ENCODE data around the gene C9orf72.
A peak's percentile ranks its signal among the peaks of the same experiment; 100 is the strongest.
"Not testable (repeated sequence)": the region's sequence is repeated elsewhere in the genome, so short reads cannot be mapped to it uniquely, and the experiment has no call there.

C9orf72 gene, protein sequence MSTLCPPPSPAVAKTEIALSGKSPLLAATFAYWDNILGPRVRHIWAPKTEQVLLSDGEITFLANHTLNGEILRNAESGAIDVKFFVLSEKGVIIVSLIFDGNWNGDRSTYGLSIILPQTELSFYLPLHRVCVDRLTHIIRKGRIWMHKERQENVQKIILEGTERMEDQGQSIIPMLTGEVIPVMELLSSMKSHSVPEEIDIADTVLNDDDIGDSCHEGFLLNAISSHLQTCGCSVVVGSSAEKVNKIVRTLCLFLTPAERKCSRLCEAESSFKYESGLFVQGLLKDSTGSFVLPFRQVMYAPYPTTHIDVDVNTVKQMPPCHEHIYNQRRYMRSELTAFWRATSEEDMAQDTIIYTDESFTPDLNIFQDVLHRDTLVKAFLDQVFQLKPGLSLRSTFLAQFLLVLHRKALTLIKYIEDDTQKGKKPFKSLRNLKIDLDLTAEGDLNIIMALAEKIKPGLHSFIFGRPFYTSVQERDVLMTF

DNA sequence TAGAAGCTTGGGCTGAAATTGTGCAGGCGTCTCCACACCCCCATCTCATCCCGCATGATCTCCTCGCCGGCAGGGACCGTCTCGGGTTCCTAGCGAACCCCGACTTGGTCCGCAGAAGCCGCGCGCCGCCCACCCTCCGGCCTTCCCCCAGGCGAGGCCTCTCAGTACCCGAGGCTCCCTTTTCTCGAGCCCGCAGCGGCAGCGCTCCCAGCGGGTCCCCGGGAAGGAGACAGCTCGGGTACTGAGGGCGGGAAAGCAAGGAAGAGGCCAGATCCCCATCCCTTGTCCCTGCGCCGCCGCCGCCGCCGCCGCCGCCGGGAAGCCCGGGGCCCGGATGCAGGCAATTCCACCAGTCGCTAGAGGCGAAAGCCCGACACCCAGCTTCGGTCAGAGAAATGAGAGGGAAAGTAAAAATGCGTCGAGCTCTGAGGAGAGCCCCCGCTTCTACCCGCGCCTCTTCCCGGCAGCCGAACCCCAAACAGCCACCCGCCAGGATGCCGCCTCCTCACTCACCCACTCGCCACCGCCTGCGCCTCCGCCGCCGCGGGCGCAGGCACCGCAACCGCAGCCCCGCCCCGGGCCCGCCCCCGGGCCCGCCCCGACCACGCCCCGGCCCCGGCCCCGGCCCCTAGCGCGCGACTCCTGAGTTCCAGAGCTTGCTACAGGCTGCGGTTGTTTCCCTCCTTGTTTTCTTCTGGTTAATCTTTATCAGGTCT lies at the start of gene C9orf72:
Gene C9orf72, minus strand, starts transcription at position 564 of the 716 bp plus-strand sequence. CDS start 6,361 bp downstream, outside the sequence.
- DNase-seq, result peak; percentile 79

DNA sequence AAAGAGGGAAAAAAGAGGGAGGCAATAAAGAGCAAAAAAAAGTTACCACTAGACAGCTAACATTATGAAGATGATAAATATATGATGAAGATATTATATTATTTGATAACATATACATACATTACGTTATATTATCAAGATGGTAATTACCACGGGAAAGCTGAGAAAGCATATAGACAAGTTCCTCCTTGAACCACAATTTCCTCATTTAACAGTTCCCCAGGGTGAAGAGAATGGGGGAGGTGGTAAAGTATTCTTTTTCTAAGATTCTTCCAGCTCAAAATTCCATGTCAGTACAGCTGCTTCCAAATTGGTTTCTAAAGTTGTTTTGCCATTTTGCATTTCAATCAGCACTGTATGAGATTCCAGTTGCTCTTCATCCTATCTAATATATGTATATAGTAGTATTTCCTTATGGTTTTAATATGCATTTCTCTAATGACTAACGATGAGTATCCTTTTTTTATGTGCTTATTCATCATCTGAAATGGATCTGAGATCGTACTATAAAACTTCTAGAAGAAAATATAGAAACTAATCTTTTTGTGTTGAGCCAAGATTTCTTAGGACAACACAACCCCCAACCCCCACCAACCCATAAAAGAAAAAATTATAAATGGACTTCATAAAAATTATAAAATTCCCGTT lies 49.5 kb upstream of the C9orf72 start:
- DNase-seq, result no peak

DNA sequence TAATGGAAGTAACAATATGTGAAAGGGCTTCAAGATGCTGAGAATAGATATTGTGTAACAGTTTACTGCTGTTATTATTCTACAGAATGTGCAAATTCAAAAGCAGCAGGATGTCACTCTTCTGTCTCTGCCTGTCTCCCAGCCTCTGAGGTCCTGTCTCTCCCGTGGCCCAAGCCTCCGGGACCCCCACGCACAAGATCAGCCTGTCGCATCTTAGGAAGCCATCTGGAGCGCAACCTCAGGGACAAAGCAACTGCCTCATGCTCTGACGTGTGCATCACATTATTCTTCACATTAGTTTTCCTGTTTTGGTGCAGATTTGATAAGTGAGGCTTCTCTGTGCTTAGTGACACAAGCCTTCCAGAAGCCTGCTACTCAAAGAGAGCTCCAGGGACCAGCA lies 46.5 kb upstream of the C9orf72 start:
- DNase-seq, result no peak

DNA sequence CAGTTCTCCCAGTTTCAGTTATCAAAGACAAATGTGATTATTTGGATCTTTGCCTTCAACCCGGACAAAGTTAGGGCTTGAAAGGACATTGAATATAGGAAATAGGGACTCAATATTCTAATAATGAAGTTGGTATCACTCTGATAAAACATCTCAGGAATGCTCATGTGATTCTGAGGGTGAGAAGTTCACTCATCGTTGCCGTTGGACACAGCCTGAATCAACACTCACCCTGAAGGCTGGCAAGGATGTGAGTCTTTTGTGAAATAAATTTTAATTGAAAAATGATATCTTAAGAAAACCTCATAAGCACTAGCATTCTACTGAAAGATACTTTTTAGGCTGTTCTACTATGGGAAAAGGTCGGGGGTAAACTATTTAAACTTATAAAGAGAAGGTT lies 44.8 kb upstream of the C9orf72 start:
- DNase-seq, result no peak

DNA sequence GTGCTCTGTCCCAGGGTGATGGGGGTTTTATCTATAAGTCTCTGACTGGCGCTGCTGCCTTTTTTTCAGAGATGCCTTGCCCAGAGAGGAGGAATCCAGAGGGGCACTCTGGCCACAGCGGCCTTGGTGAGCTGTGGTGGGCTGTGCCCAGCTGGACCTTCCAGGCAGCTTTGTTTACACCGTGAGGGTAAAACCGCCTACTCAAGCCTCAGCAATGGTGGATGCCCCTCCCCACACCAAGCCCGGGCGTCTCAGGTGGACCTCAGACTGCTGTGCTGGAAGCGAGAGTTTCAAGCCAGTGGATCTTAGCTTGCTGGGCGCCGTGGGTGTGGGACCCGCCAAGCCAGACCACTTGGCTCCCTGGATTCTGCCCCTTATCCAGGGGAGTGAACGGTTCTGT lies 41.3 kb upstream of the C9orf72 start:
- no peak for DNase-seq

DNA sequence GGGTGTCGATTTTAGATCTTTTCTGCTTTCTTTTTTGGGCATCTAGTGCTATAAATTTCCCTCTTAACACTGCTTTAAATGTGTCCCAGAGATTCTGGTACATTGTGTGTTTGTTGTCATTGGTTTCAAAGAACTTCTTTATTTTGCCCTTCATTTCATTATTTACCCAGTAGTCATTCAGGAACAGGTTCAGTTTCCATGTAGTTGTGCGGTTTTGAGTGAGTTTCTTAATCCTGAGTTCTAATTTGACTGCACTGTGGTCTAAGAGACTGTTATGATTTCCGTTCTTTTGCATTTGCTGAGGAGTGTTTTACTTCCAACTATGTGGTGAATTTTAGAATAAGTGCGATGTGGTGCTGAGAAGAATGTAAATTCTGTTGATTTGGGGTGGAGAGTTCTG lies 38.8 kb upstream of the C9orf72 start:
- not testable (repeated sequence) for DNase-seq

DNA sequence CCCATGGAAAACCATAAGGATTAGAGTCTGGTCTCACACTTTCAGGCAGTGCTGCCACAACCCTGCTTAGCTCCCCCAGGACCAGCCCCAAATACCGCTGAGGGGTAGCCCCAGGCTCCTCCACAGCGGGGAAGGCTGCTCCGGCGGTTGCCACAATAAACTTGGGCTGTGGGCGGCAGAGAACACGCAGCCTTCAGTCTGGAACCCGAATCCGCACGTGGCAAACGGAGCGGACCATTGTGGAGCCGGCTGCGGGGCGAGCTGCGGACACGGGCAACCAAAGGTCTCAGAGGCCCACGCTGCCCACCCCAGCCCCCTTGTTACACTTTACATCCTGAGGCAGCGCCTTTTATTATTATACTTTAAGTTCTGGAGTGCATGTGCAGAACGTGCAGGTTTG lies 37.3 kb upstream of the C9orf72 start:
- DNase-seq, result no peak

DNA sequence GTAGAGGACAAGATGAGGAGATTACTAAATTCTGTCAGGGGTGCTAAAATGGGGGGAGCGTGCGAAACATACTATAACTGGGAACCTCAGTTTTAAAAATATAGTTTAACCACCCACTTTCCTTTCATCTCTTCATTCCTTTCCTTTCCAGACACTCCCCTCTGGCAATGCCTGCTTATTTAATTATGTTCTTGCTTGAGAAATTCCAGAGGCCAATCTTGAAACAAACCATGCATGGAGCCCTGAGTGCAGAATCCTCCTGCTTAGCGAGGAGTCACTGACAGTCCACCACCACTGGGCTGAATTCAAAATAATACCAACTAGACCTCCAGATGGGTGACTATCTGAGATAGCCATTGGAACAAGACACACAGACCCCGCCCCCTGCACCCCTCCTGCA lies 29.7 kb upstream of the C9orf72 start:
- DNase-seq, result no peak

DNA sequence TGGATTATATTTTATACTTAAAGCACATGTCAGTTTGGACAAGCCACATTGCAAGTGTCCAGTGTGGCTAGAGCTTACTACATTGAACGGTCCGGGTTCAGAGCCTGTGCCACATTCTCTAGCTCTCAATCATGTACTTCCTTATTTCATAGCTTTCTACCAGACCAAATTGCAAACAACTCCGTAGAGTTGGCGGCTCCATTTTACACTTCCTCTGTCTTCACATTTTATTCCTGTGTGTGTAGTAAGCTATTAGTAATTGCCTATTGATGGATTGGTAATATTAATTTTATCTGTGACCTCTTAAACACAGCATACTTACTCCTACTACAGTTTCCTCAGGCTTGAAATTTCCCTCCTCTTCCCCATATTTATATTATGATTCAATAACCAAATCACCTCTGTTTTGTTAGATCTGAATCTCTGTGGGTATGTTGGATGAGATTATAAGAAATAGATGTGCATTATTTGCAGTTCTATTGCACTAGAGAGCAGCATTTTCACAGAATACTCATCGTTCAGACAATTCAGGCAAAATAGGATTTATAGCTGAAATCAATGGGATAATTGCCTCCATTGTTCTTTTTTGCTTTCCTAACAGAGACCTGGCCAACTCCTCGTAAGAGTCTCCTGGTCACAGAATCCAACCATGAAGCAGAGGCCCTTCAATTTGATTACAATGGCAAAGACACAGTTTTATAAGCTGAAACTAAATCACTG lies 29.0 kb upstream of the C9orf72 start:
- DNase-seq, result no peak

DNA sequence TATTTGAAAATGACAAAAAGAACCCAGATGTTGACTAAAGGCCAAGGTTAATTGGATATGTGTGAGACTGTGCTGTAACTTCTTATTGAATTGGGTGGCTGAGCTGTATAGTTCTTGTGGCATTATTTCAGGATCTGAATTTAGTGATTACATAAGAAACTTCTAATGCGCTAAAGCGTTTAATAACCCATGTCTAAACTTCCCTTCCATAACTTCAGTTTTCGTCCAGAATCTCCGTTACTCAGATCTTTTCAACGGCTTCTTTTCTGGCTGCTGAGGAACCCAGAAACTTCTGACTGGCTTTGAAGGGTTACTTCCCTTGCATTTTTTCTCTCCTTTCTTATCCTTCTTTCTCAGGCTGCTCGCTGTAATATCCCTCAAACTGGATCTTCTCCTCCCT lies 28.1 kb upstream of the C9orf72 start:
- no peak for DNase-seq

DNA sequence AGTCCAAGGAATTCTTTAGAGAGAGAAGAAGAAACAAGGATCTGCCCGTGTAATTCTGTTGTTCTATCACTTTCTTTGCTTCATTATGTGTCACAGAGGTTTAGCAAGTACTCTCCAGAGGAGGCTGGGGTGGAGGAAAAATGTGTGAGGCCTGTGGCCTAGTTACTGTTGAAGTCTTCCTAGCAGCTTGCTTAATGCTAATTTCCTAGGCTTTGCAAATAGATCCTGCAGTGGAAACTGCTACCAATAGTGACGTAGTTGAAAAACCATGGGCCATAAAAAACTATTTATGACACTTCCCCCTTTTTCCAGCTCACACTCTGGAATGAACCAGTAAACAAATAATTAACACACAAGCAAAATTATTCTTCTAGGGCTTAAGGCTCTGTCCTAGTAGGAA lies 27.0 kb upstream of the C9orf72 start:
- DNase-seq, result no peak

DNA sequence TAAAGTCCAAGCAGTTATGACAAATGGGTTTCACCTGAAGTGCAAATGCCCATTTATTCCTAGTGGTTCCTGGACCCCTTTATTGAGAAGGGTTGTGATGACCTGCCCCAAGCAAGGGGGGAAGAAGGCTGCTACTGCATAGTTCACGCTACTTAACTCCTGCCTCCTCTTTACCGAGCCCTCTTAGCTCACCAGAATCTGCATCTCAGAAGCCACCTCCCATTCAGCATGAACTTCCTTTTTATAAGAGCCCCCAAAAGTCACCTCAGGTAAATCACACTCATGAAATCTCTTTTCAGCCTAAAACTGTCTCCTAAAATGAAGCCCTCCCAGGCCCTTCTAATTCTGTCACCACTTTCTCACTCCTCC lies 26.6 kb upstream of the C9orf72 start:
- no peak for DNase-seq

DNA sequence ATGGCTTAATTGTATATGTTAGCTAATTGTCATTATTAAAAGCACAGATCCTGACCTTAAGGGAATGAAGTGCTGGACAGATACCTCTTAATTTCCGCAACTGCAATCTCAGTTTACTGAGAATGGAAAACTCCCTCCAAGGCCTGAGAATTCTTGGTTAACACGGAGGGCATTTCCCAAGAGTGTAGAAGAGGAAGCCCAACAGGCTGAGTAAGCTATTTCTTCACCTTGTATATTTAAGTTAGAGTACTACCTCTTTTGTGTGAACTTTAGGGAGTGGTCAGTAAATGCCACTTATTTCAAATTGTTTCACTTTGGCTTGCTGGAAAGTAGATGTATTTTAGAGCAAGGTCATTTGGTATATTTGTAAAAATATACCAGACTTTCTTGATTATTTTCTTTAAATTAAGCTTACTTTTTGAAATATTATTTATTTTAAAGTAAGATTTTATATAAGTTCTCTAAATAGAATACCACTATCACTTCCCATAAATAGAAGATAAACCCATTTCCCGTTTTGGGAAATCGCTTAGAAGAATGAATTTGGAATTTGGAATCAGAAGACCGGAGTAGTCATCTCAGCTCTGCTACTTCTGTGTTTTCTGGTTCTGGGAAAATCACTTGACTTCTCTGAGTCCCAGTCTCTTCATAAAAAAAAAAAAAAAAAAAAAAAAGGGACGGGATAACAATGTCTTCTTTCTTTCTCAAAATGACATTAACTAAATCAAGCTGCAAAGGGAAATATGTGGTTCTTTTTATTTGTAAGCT lies 26.0 kb upstream of the C9orf72 start:
- no peak for DNase-seq

DNA sequence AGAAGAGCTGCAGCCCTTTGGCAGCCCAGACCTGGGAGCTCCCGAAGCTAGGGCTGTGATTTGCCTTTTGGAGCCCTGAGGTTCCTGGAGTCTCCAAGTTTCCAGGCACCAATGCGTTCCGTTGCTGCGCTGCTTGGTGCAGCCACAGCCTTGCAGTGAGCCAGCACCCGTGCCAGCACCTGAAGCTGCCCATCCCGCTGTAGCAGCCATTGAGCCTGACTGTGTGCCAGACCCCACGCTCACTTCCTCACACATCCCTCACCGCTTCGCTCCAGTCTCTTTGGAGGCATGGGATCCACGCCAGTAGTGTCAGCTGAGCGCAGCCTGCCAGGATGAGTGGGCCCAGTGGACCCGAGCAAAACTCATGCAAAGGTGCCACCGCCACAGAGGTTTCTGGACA lies 22.5 kb upstream of the C9orf72 start:
- DNase-seq, result no peak

DNA sequence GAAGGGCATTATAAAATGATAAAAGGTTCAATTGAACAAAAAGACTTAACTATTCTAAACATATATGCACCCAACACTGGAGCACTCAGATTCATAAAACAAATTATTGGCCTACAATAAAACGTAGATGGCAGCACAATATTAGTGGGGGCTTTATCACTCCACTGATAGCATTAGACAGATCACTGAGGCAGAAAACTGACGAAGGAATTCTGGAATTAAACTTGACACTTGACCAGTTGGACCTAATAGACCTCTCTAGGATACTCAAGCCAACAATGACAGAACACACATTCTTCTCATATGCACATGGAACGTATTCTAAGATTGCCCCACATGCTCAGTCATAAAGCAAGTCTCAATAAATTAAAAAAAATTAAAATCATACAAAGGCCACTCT lies 18.4 kb upstream of the C9orf72 start:
- DNase-seq, result no peak

DNA sequence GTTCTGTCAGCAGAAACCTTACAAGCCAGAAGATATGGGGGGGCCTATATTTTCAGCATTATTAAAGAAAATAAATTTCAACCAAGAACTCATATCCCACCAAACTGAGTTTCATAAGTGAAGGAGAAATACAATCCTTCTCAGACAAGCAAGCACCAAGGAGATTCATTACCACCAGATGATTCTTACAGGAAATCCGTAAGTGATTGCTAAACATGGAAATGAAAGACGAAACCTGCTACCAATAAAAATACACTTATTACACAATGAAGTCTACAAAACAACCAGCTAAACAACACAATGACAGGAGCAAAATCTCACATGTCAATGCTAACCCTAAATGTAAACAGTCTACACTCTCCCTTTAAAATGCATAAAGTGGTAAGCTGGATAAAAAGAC lies 17.8 kb upstream of the C9orf72 start:
- no peak for DNase-seq

DNA sequence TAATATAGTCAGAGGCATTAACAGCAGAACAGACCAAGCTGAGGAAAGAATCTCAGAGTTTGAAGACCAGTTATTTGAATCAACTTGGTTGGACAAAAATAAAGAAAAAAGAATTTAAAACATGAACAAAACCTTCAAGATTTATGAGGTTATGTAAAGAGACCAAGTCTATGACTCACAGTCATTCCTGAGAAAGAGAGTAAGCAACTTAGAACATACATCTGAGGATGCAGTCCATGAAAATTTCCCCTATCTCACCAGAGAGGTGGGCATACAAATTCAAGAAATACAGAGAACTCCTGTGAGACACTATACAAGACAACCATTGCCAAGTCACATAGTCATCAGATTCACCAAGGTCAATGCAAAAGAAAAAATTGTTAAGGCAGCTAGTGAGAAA lies 17.4 kb upstream of the C9orf72 start:
- peak; percentile 5 for DNase-seq

DNA sequence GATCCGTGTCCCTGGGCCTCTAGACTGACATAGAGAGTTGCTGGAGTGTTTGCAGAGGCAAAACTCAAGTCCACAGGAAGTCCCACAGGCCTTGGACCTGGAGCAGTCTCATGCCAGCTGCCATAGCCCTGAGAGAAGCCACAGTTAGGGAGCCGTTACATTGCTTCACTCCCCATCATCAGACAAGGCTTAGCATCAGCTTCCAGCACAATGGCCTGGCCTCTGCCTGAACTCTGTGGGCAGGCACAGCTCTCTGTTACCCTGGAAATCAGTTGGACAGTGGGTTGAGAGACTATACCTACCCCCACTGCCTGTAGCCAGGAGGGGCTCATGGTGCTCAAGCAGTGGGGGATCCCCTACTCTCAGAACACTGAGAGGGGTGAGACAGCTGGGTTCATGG lies 16.2 kb upstream of the C9orf72 start:
- DNase-seq, result no peak

DNA sequence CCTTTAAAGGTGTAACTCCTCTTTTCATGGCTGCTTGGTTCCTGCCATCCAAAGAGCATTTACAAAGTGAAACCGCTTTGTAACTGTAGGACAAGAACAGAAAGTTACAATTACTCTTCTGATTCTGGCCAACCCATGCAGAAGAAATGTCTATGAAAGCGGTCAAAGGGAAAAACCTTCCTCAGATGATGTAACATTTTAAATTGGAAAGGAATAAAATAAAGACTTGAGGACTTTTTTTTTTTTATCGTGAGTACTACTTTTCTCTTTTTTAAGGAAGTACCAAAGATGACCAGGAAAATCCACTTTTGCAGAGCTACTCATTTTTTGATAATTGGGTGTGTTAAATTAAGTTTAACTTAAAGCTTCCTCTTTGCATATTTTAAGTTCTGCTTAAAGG lies 13.0 kb upstream of the C9orf72 start:
- no peak for DNase-seq

DNA sequence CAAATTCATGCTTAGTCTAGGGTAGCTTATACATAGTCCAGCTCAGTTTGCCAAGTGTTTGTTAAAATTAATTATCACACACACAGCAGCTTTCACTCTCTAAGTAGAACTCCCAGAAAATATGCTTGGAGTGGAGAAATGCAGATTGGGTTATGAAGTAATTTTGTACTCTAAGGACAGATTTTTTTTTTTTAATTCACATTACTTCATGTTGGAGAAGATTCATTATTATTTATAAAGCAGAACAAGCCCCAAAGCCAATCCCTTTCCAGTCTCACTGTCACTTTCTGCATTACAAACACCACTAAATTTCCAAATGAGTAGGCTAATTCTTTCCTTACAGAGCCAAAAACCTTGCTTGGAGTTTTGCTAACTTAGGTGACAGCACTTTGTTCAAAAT lies 11.7 kb upstream of the C9orf72 start:
- DNase-seq, result no peak

DNA sequence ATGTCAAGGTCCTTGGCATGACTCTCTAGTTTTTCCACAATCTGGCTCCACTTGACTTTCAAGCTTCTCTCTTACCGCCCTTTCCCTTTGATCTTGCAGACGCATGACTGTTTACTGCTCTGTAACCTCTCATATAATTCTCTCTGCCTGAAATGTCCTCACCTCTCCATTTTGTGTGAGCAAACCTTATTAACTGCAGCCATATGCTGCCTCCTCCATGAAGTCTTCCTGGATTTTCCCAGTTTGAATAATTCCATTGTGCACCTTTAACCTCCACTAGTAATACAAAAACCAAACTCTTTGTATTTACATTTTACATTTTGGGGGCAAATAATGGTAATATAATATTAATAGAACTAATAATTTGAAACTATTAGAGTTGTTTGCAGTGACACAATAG lies 9.5 kb upstream of the C9orf72 start:
- DNase-seq, result no peak

DNA sequence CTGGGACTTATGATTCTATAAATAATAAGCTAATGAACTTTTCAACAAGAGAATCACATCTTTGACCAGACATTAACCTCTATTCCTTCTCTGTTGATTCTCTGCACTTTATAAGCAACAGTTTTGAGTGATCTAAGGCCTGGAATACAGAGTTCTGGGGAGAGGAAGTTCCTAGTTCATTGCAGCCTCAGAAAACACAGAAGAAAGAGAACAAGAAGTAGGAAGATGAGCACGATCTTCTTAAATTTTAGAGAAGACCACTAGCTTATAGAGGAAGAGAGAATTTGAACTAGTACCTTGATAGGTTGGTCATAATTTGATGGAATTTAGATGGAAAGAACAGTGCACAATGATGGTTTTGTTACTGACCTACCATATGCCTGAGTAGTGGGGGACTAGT lies 8.5 kb upstream of the C9orf72 start:
- DNase-seq, result no peak

Data from EL (cell line).